Gastroesophageal sphincter (tissue), 4 donors: ENCODE results near the gene GPBP1. TPM values are rescaled to one million over a fixed set of nuclear protein-coding genes. Genes with fewer than 3 reads are reported as not detected.
A peak's percentile ranks its signal among the peaks of the same experiment; 100 is the strongest.

Experiments used
- ATAC-seq: fragments of 150-250 bp; one replicate; pipeline ENCODE4 v1.9.1; 2016; ENCODE audit warnings: mild to moderate bottlenecking, moderate library complexity
- H3K27ac ChIP-seq, 4 donors: fragments of 200-600 bp; sonication (generic) in 3 of 4; 1 replicate in 3 of 4; 2 replicates in 1 of 4; pipeline ENCODE4 v1.5.1; 2016 to 2019
- H3K27me3 ChIP-seq: fragments of 200-600 bp; sonication (generic); one replicate; pipeline ENCODE4 v1.5.1; 2019
- H3K36me3 ChIP-seq, 2 donors: fragments of 200-600 bp; sonication (generic); one replicate each; pipeline ENCODE4 v1.5.1; 2019; ENCODE audit warnings: control low read depth in 1 of 2
- H3K4me1 ChIP-seq, 3 donors: fragments of 200-600 bp; sonication (generic); 1 replicate in 2 of 3; 2 replicates in 1 of 3; pipeline ENCODE4 v1.5.1; 2016 to 2019; ENCODE audit warnings: control low read depth in 2 of 3
- H3K4me3 ChIP-seq, 2 donors: fragments of 200-600 bp; sonication (generic); one replicate each; pipeline ENCODE4 v1.5.1; 2019; ENCODE audit warnings: mild to moderate bottlenecking in 1 of 2, moderate library complexity in 1 of 2
- H3K9me3 ChIP-seq, 3 donors: fragments of 200-600 bp; sonication (generic); one replicate each; pipeline ENCODE4 v1.5.1; 2017 to 2019; ENCODE audit warnings: control low read depth in 2 of 3
- EP300 ChIP-seq: sonication (generic); formaldehyde crosslinking; IDR thresholded peaks from one replicate; pipeline ENCODE4 v1.6.1; 2017; ENCODE audit warnings: antibody characterized with exemption, mild to moderate bottlenecking
- POLR2A ChIP-seq, 2 donors: fragments of 450-650 bp; IDR thresholded peaks; one replicate each; pipeline ENCODE4 v1.6.1; 2017; ENCODE audit warnings: antibody characterized with exemption in 2 of 2, mild to moderate bottlenecking in 2 of 2, moderate library complexity in 1 of 2
- POLR2AphosphoS5 ChIP-seq: sonication (generic); formaldehyde crosslinking; IDR thresholded peaks from one replicate; pipeline ENCODE4 v1.6.1; 2017; ENCODE audit warnings: antibody characterized with exemption
- WGBS, 2 donors: methylation state at CpG; one replicate each; pipeline ENCODE4 v1.1.5; 2018; ENCODE audit warnings: low coverage in 1 of 2; 5-methylcytosine and 5-hydroxymethylcytosine counted together
- total RNA-seq, 4 donors: library from RNA; depleted of rRNA; stranded (reverse); fragments of >200 nt; gene quantifications; one replicate each; pipeline ENCODE4 v1.1.0, GENCODE V29; 2016
- TF ChIP-seq, protein P1 (sequence below), 4 experiments: fragments of 200-600 bp in 2 of 4; fragments of 450-650 bp in 2 of 4; sonication (generic) in 1 of 4; IDR thresholded peaks; one replicate each; pipeline ENCODE4 v1.5.1; 2017 to 2019; ENCODE audit warnings: antibody characterized with exemption in 4 of 4, mild to moderate bottlenecking in 2 of 4, moderate library complexity in 2 of 4

GPBP1 gene
- total RNA-seq, 4 donors from 2014 or later: 42.0 to 73.3 (median 62.7) TPM

DNA sequence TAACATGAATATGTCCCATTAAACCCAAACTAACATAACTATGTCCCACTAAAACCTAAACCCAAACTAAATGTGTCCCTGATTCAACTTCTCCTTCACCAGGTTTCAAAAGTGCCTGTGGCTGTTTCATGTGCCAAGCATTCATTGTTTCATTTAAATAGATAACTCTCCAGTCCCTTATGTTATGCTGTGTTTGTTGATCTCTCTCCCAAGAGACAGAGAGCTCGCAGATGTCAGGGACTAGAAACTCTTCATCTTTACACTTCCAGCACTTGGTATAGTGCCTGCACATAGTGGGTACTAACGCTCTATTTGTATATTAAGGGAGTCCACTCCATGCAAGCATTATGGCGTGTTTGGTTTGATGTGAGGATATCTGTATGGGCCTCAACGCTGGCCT lies 118.0 kb downstream of the GPBP1 start:
- no peaks in the 10 kb centered on the region for H3K9me3 ChIP-seq
- no peaks in the 10 kb centered on the region for H3K27me3 ChIP-seq
- no peaks in the 10 kb centered on the region for H3K4me1 ChIP-seq
- TF ChIP-seq, protein P1, sequence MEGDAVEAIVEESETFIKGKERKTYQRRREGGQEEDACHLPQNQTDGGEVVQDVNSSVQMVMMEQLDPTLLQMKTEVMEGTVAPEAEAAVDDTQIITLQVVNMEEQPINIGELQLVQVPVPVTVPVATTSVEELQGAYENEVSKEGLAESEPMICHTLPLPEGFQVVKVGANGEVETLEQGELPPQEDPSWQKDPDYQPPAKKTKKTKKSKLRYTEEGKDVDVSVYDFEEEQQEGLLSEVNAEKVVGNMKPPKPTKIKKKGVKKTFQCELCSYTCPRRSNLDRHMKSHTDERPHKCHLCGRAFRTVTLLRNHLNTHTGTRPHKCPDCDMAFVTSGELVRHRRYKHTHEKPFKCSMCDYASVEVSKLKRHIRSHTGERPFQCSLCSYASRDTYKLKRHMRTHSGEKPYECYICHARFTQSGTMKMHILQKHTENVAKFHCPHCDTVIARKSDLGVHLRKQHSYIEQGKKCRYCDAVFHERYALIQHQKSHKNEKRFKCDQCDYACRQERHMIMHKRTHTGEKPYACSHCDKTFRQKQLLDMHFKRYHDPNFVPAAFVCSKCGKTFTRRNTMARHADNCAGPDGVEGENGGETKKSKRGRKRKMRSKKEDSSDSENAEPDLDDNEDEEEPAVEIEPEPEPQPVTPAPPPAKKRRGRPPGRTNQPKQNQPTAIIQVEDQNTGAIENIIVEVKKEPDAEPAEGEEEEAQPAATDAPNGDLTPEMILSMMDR (IDR thresholded peaks at IDR 0.05): no peak
- TF ChIP-seq POLR2AphosphoS5 (no peak), POLR2A (IDR thresholded peaks at IDR 0.05) (no peak), EP300 (no peak)
- no peak overlapping the region for H3K4me3 ChIP-seq
- no peaks in the 10 kb centered on the region for H3K36me3 ChIP-seq
- 67 to 93% methylated on average over 4 of the region's 4 CpGs for whole genome bisulfite sequencing, 2 donors
- H3K27ac ChIP-seq: no peak overlapping the region
- no peak for ATAC-seq

- no peak overlapping the region for H3K27ac ChIP-seq
- H3K36me3 ChIP-seq: no peaks in the 10 kb centered on the region
- 94 to 100% methylated on average over 2 to 6 of the region's 6 CpGs for WGBS, 2 donors
- TF ChIP-seq POLR2A (IDR thresholded peaks at IDR 0.05) (no peak), EP300 (no peak), POLR2AphosphoS5 (no peak)
- TF ChIP-seq, protein P1 (IDR thresholded peaks at IDR 0.05): no peak
- ATAC-seq: no peak
- H3K4me3 ChIP-seq: no peak overlapping the region
- no peaks in the 10 kb centered on the region for H3K4me1 ChIP-seq
- H3K9me3 ChIP-seq: no peaks in the 10 kb centered on the region
- H3K27me3 ChIP-seq: no peaks in the 10 kb centered on the region
These were observed 118.5 kb downstream of the GPBP1 start for GRCh38 chr5:57292336-57292735.

DNA sequence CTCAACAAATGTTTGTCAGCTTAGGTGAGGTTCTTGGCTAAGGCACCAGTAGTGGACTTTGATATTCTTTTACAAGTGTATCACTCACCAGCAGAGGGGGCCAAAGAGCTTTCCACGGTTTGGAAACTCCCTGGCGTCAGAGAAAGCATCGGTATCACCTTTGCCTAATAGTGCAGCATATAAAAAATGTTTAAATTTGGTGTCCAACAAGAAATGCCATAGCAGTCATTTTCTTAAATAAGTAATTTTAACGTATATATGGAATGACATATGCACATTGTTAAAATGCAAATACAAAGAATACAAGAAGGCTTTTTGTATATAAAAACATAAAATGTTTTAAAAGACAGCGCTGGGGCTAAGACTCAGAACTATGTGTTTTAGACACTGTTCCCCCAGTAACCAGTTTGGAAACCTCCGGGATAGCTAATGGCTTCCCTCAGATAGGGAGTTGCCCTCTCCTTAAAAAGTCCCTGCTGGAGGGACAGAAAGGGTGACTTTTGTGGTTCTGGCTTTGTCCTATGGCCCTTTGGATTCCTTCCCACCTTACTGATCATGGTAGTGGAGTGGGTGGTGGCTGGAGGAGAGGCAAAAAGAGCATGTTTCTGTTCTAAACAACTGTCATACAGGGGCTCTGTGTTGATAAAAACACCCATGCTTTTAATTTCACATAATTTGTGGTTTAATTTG lies 124.6 kb downstream of the GPBP1 start:
- WGBS, 2 donors: 12 to 14% methylated on average over 6 of the region's 6 CpGs
- ATAC-seq: peak; percentile 78
- Histone ChIP-seq H3K27me3 (no peaks in the 10 kb centered on the region), H3K4me1 (peaks cover 0 to 14% (median 5%) of the 10 kb centered on the region in 3 donors), H3K27ac (peak overlapping the region in 2 of 4 donors; percentile 26 to 44), H3K4me3 (no peak overlapping the region), H3K9me3 (no peaks in the 10 kb centered on the region), H3K36me3 (no peaks in the 10 kb centered on the region)
- TF ChIP-seq EP300: no peak
- no peak for TF ChIP-seq POLR2A (IDR thresholded peaks at IDR 0.05)
- TF ChIP-seq, protein P1 (IDR thresholded peaks at IDR 0.05): peak; percentile 80 to 84 (median 81)
- TF ChIP-seq POLR2AphosphoS5: no peak

GRCh38 chr5:57298985-57299491 lies 125.2 kb downstream of the GPBP1 start:
- Histone ChIP-seq H3K27ac (peak overlapping the region in 2 of 4 donors; percentile 26 to 44), H3K9me3 (no peaks in the 10 kb centered on the region), H3K27me3 (no peaks in the 10 kb centered on the region), H3K4me3 (no peak overlapping the region), H3K4me1 (peaks cover 0 to 14% (median 5%) of the 10 kb centered on the region in 3 donors), H3K36me3 (no peaks in the 10 kb centered on the region)
- peak; percentile 72 for ATAC-seq
- WGBS, 2 donors: 14 to 26% methylated on average over 9 to 11 of the region's 15 CpGs
- TF ChIP-seq POLR2A (IDR thresholded peaks at IDR 0.05): no peak
- TF ChIP-seq, protein P1 (IDR thresholded peaks at IDR 0.05): peak; percentile 51 to 81 (median 72)

GRCh38 chr5:57299986-57300385 lies 126.1 kb downstream of the GPBP1 start:
- no peak for TF ChIP-seq EP300
- TF ChIP-seq POLR2A (IDR thresholded peaks at IDR 0.05): no peak
- TF ChIP-seq POLR2AphosphoS5: no peak
- TF ChIP-seq, protein P1 (IDR thresholded peaks at IDR 0.05): no peak
- Histone ChIP-seq H3K4me1 (peaks cover 0 to 14% (median 5%) of the 10 kb centered on the region in 3 donors), H3K27ac (no peak overlapping the region), H3K36me3 (no peaks in the 10 kb centered on the region), H3K4me3 (no peak overlapping the region), H3K27me3 (no peaks in the 10 kb centered on the region), H3K9me3 (no peaks in the 10 kb centered on the region)
- no peak for ATAC-seq
- 89 to 100% methylated on average over 1 of the region's 3 CpGs for WGBS, 2 donors
